ENCODE measurements around the gene LYRM2.

The LYRM2 gene

DNA sequence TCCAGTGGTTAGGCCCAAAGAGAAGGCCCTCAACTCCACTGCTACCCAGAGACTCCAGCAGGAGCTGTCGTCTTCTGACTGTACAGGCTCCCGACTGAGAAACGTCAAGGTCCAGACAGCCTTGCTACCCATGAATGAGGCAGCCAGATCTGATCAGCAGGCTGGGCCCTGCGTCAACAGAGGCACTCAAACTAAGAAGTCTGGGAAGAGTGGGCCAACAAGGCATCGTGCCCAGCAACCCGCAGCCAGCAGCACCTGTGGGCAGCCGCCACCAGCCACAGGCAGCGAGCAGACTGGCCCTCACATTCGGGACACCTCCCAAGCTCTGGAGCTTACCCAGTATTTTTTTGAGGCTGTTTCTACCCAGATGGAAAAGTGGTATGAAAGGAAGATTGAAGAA, 8.1 kb downstream of the LYRM2 start:
- TF ChIP-seq GATA1 (IDR thresholded peaks at IDR 0.05; ENCODE audit: low read depth, low read length) (no peak), POLR2A (IDR thresholded peaks at IDR 0.05; ENCODE audit: low read length) (no peak)
- DNase-seq, result no peak

DNA sequence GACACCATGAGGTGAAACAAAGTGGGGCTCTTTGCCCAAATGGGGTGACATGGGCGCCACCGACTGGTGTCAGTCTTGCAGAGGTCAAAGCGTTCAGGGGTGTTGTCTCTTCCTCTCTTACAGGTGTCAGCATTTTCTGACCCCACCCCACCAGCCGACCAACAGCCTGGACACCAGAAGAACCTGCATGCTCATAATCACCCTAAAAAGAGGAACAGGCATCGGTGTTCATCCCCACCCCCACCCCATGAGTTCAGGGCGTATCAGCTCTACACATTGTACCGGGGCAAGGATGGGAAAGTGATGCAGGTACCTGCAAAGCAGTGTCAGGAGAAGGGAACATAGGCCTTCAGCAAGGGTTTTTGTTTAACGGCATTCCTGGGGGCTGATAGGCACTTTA, 14.8 kb downstream of the LYRM2 start:
- DNase-seq, result no peak
- TF ChIP-seq GATA1 (IDR thresholded peaks at IDR 0.05; ENCODE audit: low read depth, low read length) (no peak), POLR2A (IDR thresholded peaks at IDR 0.05; ENCODE audit: low read length) (no peak)

DNA sequence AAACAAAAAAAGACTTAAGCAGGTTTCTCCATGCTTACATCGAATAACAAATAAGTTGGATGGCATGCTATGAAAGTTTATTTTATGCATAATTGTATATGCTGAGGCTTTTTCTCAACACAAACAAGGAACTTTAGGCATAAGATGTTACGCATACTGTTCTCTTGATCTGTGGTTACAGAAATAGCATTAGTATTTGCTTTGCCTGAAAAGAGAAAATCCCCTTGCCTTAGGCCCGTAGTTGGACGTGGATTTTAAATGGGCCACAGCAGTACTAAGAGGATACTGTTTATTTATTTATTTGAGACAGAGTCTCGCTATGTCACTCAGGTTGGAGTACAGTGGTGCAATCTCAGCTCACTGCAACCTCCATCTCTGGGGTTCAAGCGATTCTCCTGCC, 19.0 kb downstream of the LYRM2 start:
- TF ChIP-seq GATA1 (IDR thresholded peaks at IDR 0.05; ENCODE audit: low read depth, low read length) (no peak), POLR2A (IDR thresholded peaks at IDR 0.05; ENCODE audit: low read length) (no peak)
- DNase-seq, result no peak

DNA sequence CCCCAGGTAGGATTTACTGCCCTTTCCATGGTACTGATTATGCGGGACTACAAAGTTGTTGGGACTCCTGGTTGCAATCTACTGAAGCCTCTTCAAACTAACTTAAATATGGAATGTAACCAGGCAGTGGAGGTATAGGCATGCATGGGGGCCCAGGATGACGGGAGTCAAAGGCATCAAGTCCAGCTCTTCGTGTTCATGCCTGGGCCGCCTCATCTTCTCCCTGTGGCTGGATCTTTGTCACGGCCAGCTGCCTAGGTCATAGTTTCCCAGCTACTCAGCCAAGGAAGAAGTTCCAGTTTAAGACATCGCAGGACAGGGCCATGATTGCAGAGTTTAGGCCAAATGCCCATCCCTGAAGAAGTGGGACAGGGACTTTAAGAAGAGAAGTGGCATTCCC, 20.5 kb downstream of the LYRM2 start:
- TF ChIP-seq GATA1 (IDR thresholded peaks at IDR 0.05; ENCODE audit: low read depth, low read length) (no peak), POLR2A (IDR thresholded peaks at IDR 0.05; ENCODE audit: low read length) (no peak)
- no peak for DNase-seq

DNA sequence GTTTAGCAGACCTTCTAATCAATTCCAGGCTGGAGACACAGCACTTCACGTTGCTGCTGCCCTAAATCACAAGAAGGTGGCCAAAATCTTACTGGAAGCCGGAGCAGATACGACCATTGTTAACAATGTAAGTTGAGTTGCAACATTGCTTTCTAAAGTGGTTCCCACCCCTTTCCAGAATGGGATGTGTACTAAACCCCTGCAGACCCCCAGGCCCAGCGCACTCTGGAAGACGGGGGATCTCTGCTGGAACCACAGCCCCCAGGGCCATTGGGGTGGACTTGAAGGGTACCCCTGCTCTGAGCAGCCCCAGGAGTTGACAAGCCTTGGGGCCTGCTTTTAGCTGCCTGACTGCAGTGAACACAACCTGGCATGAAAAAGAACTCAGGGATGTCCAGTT, 22.0 kb downstream of the LYRM2 start:
- no peak for TF ChIP-seq POLR2A (IDR thresholded peaks at IDR 0.05; ENCODE audit: low read length)
- TF ChIP-seq GATA1 (IDR thresholded peaks at IDR 0.05; ENCODE audit: low read depth, low read length), result no peak
- no peak for DNase-seq

DNA sequence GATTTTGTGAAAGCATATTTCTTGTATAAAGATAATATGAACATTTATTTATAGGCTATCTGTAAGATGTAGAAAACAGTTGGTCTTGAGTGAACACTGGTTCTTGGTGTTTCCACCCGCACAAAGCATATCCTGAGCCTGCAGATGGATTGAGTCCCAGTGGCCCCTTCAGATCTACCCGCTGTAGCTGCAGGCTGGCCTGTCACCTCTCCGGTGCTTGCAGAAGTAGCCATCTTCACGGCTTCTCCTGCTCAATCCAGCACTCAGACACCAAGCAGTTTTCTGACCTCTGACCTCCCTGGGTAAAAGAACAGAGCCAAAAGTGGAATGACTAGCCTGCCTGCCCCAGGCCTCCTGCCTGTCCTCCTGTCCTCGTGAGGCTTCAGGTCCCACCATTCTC, 22.7 kb downstream of the LYRM2 start:
- no peak for DNase-seq
- no peak for TF ChIP-seq POLR2A (IDR thresholded peaks at IDR 0.05; ENCODE audit: low read length)

DNA sequence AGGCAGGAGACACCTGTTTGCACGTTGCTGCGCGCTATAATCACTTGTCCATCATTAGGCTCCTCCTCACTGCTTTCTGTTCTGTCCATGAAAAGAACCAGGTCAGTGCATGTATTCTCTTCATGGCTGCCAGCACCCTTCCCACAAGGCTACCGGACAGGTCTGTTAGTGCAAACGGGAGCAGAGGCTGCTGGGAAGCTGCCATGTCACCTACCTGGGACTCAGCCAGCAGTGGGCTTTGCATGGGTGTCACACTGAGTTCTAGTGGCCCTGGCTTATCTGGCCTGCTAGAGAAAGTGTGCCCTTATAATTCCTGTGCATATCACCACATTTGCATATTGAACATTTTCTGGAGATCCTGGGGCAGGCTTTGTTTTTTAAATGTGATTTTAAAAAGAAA, 24.8 kb downstream of the LYRM2 start:
- DNase-seq, result no peak
- TF ChIP-seq GATA1 (IDR thresholded peaks at IDR 0.05; ENCODE audit: low read depth, low read length) (no peak), POLR2A (IDR thresholded peaks at IDR 0.05; ENCODE audit: low read length) (no peak)

DNA sequence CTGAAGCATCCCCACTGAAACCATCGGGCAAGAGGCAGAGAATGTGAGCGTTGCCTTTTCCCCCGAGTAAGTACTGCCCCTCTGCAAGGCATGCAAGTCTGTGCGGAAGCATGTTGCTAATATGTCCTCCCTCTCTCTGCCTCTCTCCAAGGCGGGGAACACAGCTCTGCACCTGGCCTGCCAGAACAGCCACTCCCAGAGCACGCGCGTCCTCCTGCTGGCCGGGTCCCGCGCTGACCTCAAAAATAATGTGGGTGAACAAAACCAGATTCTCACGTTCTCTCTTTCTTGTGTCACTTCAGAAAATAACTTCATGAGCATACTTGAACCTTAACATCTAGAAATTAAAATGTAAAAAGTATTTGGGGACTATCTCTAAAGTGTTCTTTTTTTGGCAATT, 26.4 kb downstream of the LYRM2 start:
- no peak for DNase-seq

DNA sequence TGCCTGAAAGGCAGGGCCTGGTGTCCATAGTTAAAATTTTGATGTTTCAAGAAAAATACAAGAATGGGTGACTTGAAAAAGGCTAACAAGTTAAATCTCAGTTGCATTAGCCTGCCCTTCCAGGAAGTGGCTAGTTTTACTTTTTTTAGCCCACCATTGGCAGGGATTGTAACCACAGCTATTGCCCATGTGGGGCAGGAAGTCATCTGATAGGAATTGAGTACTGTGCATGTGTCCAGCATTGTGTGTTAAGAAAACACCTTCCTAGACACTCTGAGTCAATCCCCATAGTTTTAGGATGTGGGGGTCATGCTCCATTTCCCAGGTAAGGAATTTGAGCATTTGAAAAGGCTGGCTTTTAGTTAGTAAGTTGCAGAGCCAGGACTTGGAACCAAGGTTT, 26.9 kb downstream of the LYRM2 start:
- DNase-seq, result no peak
- no peak for TF ChIP-seq GATA1 (IDR thresholded peaks at IDR 0.05; ENCODE audit: low read depth, low read length)
- no peak for TF ChIP-seq POLR2A (IDR thresholded peaks at IDR 0.05; ENCODE audit: low read length)

More for the DNA sequence above, 26.4 kb downstream of the LYRM2 start:
- TF ChIP-seq POLR2A (IDR thresholded peaks at IDR 0.05; ENCODE audit: low read length) (no peak), GATA1 (IDR thresholded peaks at IDR 0.05; ENCODE audit: low read depth, low read length) (no peak)

DNA sequence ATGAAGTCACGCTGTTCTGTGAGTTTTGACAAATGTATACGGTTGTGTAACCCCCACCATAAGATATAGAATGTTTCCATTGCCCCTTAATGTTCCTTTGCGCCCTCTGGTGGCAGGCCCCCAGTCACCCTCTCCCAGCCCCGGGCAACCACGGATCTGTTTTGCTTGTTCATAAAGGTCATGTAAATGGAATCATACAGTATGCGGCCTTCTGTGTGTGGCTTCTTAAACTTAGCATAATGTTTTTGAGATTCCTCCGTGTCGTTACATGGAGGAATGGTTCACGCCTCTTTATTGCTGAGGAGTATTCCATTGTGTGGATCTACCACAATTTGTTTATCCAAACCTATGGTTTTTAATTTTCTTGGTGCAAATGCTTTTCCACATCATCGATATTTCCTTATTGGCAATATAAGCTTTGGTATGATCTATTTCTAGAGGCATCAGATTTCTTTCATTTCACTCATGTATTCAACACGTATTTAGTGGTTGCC, 28.4 kb downstream of the LYRM2 start:
- peak; percentile 57 to 78 for DNase-seq
- TF ChIP-seq POLR2A (IDR thresholded peaks at IDR 0.05; ENCODE audit: low read length) (no peak), GATA1 (IDR thresholded peaks at IDR 0.05; ENCODE audit: low read depth, low read length) (no peak)

DNA sequence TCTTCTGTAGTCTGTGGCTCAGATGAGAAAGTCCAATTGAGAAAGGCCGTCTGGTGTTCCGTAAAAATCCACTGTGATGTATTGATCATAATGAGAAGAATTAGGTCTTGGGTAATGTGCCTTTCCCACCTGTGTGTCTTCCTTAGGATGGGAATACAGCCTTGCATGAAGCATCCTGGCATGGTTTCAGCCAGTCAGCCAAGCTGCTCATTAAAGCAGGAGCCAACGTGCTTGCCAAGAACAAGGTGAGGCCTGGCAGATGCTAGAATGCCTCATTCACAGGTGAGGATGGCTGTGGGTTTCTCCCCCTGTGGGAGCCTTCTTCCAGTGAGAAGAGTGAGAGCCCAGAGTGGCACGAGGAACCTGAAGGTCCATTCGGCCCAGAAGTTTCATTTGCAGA, 32.7 kb downstream of the LYRM2 start:
- no peak for TF ChIP-seq GATA1 (IDR thresholded peaks at IDR 0.05; ENCODE audit: low read depth, low read length)
- TF ChIP-seq POLR2A (IDR thresholded peaks at IDR 0.05; ENCODE audit: low read length), result no peak
- no peak for DNase-seq

DNA sequence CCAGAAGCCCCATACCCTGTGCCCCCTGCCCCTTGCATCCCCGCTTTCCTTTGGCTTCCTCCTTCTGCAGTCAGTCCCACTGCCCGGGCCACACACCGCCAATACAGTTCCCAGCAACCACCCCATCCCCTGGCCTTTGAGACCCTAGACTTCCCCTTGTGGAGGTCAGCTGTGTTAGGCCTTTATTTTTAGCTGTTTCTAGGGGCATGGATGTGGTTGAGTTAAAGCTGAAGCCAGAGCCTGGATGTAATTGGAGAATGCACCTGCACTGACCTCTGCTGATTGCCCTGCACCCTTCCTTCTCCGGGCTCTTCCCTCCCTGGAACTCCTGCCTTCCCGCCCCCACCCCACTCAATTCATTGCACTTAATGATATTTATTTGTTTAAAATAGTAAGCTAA, 33.9 kb downstream of the LYRM2 start:
- TF ChIP-seq POLR2A (IDR thresholded peaks at IDR 0.05; ENCODE audit: low read length) (no peak), GATA1 (IDR thresholded peaks at IDR 0.05; ENCODE audit: low read depth, low read length) (no peak)

DNA sequence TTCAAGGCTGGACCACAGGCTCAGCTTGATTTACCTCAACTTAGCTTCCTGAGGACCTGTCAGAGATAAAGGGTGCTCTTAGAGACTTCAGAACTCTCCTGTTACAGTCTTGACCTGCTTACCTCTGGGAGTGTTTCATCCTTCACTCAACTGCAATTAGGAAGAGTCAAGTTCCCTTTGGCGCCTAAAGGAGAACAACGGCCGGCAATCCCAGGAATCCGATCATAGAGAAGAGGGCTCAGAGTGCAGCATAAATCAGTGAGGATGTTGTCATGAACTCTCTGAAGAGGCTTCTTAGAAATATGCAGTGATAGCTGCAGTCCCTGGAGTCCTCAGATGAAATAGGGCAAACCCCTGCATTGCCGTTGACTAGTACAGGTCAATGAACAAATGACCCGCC, 36.4 kb downstream of the LYRM2 start:
- DNase-seq, result no peak
- TF ChIP-seq POLR2A (IDR thresholded peaks at IDR 0.05; ENCODE audit: low read length), result no peak

More for the DNA sequence above, 33.9 kb downstream of the LYRM2 start:
- no peak for DNase-seq

DNA sequence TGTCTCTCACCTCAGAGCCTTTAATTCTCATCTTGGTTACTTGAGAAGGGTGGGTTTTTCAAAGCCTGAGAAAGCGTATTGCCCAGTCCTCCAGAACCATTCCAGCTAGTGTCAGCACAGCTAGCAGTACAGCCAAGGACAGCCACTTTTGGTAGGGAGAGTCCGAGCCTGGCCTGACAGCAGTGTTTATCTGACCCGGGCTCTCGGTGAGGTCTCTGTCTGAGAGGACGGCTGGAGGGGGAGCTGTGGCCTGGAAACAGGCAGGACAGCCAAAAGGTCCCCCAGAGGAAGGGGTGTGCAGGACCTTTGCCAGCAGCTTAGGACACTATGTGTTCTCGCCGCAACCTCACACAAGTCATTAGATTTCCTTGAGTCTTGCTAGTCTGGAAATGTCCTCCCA, 38.8 kb downstream of the LYRM2 start:
- DNase-seq, result no peak
- TF ChIP-seq POLR2A (IDR thresholded peaks at IDR 0.05; ENCODE audit: low read length) (no peak), GATA1 (IDR thresholded peaks at IDR 0.05; ENCODE audit: low read depth, low read length) (no peak)

DNA sequence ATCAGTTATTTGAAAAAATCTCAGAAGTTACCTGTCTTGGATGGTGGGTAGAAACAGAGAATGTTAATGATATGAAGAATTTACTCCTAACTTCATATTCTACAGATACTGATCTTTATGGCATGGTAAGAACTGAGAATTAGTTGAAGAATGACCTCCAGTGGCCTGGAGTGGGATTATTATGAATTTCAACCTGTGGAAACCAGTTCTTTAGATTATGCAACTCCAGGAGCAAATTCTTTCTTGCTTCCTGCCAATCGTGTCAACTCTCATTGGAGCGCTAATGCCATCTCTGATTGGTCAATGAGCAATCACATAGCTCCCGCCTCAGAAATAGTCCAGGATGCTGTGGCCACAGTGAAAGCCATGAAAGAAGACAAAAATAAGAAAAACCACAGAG, 40.6 kb downstream of the LYRM2 start:
- TF ChIP-seq POLR2A (IDR thresholded peaks at IDR 0.05; ENCODE audit: low read length), result no peak
- no peak for TF ChIP-seq GATA1 (IDR thresholded peaks at IDR 0.05; ENCODE audit: low read depth, low read length)
- no peak for DNase-seq

DNA sequence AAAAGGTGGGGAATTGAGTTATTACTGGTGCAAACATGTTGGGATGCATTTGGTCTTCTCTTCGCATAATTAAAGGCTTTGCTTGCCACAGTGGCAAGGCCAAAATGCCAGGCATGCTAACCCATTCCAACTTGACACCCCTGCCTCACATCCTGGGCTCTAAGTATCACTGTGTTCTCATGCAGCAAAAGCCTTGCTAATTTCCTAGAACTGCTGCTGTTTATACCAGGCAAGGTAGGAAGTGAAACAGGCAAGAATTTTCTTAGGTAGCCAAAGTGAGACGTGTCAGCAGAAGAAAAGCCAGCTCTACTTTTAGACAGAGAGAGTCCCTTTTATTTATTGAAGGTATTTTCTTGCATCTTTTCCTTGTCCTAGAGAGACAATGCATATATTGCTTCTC, 41.2 kb downstream of the LYRM2 start:
- DNase-seq, result no peak
- TF ChIP-seq GATA1 (IDR thresholded peaks at IDR 0.05; ENCODE audit: low read depth, low read length), result no peak
- TF ChIP-seq POLR2A (IDR thresholded peaks at IDR 0.05; ENCODE audit: low read length), result no peak

Measured in erythroblast (primary cell).